HCT116 (cell line): Measurements from ENCODE around the gene ICE1. TPM values are rescaled to one million over a fixed set of nuclear protein-coding genes. Genes with fewer than 3 reads are reported as not detected.
"Not testable (repeated sequence)": the region's sequence is repeated elsewhere in the genome, so short reads cannot be mapped to it uniquely, and the experiment has no call there.

Experiments
- ATAC-seq: fragments of 200-7000 bp; cut with Tn5 transposase; 2 replicates; pipeline ENCODE4 v1.9.1; 2020; ENCODE audit warnings: mild to moderate bottlenecking, moderate library complexity
- BruUV-seq: library from RNA; stranded (reverse); fragments of 400-500 nt; replicated peaks from 2 replicates; lab custom pipeline; 2021; lab: Mats Ljungman, UMichigan
- CTCF ChIA-PET: fragments of 300-600 bp; sonication (Branson Sonifier 250); formaldehyde crosslinking; loops from one replicate; lab custom pipeline; 2021; ENCODE audit warnings: antibody characterized with exemption; lab: Charles Lee
- POLR2A ChIA-PET: fragments of 300-600, 350-600 bp; sonication (Branson Sonifier 250); formaldehyde crosslinking; loops from one replicate; lab custom pipeline; 2021; ENCODE audit warnings: antibody characterized with exemption; lab: Charles Lee
- RAD21 ChIA-PET, 2 experiments: fragments of 300-600 bp; sonication (Branson Sonifier 250); formaldehyde crosslinking; loops; one replicate each; lab custom pipeline; 2023; ENCODE audit warnings: low total read pairs in 2 of 2; ENCODE audit not compliant: uncharacterized antibody in 2 of 2, unreplicated experiment in 2 of 2, low non-redundant PET in 1 of 2; lab: Charles Lee
- DNase-seq: peaks from one replicate; pipeline ENCODE4 v3.0.0-alpha.2; 2010; ENCODE audit warnings: low read depth, low spot score
- H2AFZ ChIP-seq: fragments of 200-600 bp; shearing (Covaris generic), sonication (generic); 2 replicates; pipeline ENCODE4 v1.6.1; 2017; ENCODE audit warnings: low read depth, mixed run types, mixed read lengths, antibody characterized with exemption, low read length; ENCODE audit not compliant: poor library complexity, severe bottlenecking
- H3K27ac ChIP-seq: 2 replicates; pipeline ENCODE4 v1.5.1; 2012; ENCODE audit warnings: low read depth, low read length
- H3K27me3 ChIP-seq: fragments of 200-600 bp; sonication (generic); 2 replicates; pipeline ENCODE4 v1.6.1; 2016; ENCODE audit warnings: mixed run types, low read length, mixed read lengths; ENCODE audit not compliant: insufficient read depth
- H3K36me3 ChIP-seq, 2 experiments: fragments of 200-500 bp in 1 of 2; fragments of 200-600 bp in 1 of 2; sonication (Bioruptor generic) in 1 of 2; sonication (generic) in 1 of 2; 2 replicates each; pipeline versions ENCODE4 v1.5.1 to v1.6.1; 2014 to 2016; ENCODE audit warnings: low read length in 2 of 2, inconsistent platforms in 1 of 2, mixed read lengths in 1 of 2, mixed run types in 1 of 2; ENCODE audit not compliant: insufficient read depth in 2 of 2, control insufficient read depth in 1 of 2
- H3K4me1 ChIP-seq, 2 experiments: fragments of 200-600 bp in 1 of 2; sonication (generic) in 1 of 2; 2 replicates each; pipeline versions ENCODE4 v1.5.1 to v1.6.1; 2012 to 2017; ENCODE audit warnings: low read length in 2 of 2, inconsistent platforms in 1 of 2, mild to moderate bottlenecking in 1 of 2, mixed read lengths in 1 of 2, mixed run types in 1 of 2, moderate library complexity in 1 of 2; ENCODE audit not compliant: insufficient read depth in 2 of 2, control insufficient read depth in 1 of 2
- H3K4me2 ChIP-seq: fragments of 200-600 bp; sonication (generic); 2 replicates; pipeline ENCODE4 v1.6.1; 2017; ENCODE audit warnings: mixed run types, low read length, mixed read lengths
- H3K4me3 ChIP-seq, 2 experiments: fragments of 200-600 bp in 1 of 2; sonication (generic) in 1 of 2; replicated peaks in 1 of 2; 2 replicates each; pipeline ENCODE4 v1.5.1; 2011 to 2016; ENCODE audit warnings: low read length in 2 of 2, control low read depth in 1 of 2, low read depth in 1 of 2, mild to moderate bottlenecking in 1 of 2, mixed read lengths in 1 of 2, mixed run types in 1 of 2
- H3K79me2 ChIP-seq: fragments of 200-600 bp; sonication (generic); 2 replicates; pipeline ENCODE4 v1.6.1; 2017; ENCODE audit warnings: mild to moderate bottlenecking, mixed run types, low read length, moderate library complexity, mixed read lengths; ENCODE audit not compliant: insufficient read depth
- H3K9ac ChIP-seq: fragments of 200-600 bp; sonication (generic); 2 replicates; pipeline ENCODE4 v1.6.1; 2016; ENCODE audit warnings: low read length, mixed read lengths
- H3K9me2 ChIP-seq: fragments of 200-600 bp; sonication (generic), shearing (Covaris generic); 2 replicates; pipeline ENCODE4 v1.6.1; 2017; ENCODE audit warnings: mixed run types, mild to moderate bottlenecking, moderate library complexity; ENCODE audit not compliant: insufficient read depth
- H3K9me3 ChIP-seq, 2 experiments: fragments of 200-500 bp in 1 of 2; fragments of 200-600 bp in 1 of 2; sonication (Bioruptor generic) in 1 of 2; sonication (generic) in 1 of 2; 2 replicates each; pipeline ENCODE4 v1.6.1; 2014 to 2017; ENCODE audit warnings: low read length in 2 of 2, mixed read lengths in 2 of 2, inconsistent platforms in 1 of 2, low read depth in 1 of 2, mild to moderate bottlenecking in 1 of 2, mixed run types in 1 of 2, moderate library complexity in 1 of 2; ENCODE audit not compliant: control insufficient read depth in 1 of 2, insufficient read depth in 1 of 2
- H4K20me1 ChIP-seq: fragments of 200-600 bp; sonication (generic), shearing (Covaris generic); 2 replicates; pipeline ENCODE4 v1.6.1; 2017; ENCODE audit warnings: mixed run types, mild to moderate bottlenecking, moderate library complexity; ENCODE audit not compliant: insufficient read depth
- CTCF ChIP-seq, 3 experiments: fragments of 200-600 bp in 1 of 3; sonication (generic) in 1 of 3; IDR thresholded peaks in 2 of 3; conservative IDR thresholded peaks in 1 of 3; 2 replicates each; pipeline ENCODE4 v1.5.1; 2012 to 2017; ENCODE audit warnings: low read depth in 2 of 3, low read length in 2 of 3, antibody characterized with exemption in 1 of 3, borderline replicate concordance in 1 of 3, control low read depth in 1 of 3, mild to moderate bottlenecking in 1 of 3, mixed read lengths in 1 of 3, mixed run types in 1 of 3, moderate library complexity in 1 of 3; ENCODE audit not compliant: insufficient read depth in 1 of 3
- RAD21 ChIP-seq: IDR thresholded peaks from 2 replicates; pipeline ENCODE4 v1.6.1; 2012; ENCODE audit warnings: low read depth, mild to moderate bottlenecking
- intact Hi-C: fragments of 100-400 bp; cut with micrococcal nuclease; formaldehyde crosslinking; loops from 2 replicates; pipeline ENCODE4 v1.10.0; 2022
- total RNA-seq: library from RNA; stranded (reverse); gene quantifications from one replicate; pipeline ENCODE4 v1.2.1, GENCODE V29; 2021; ENCODE audit not compliant: unreplicated experiment

Gene ICE1
- total RNA-seq, 1 experiment from 2014 or later, result 30.0 TPM

- H3K9me3 ChIP-seq, H3K4me2 ChIP-seq, H3K36me3 ChIP-seq: not testable (repeated sequence)
- peak; percentile 40 for DNase-seq
- RAD21 ChIA-PET, result interaction anchor here (0.6 to 1.2 kb wide), 3 partner anchors 256 to 515 kb away, joined by 3 read pairs; no protein-coding TSS in a partner anchor
- ATAC-seq, result peak; percentile 91
- TF ChIP-seq CTCF (IDR thresholded peaks at IDR 0.05 in 2 of 3, conservative IDR thresholded peaks at IDR 0.05 in 1 of 3; ENCODE audit: borderline replicate concordance in 1 of 3, insufficient read depth in 1 of 3, low read depth in 2 of 3, low read length in 2 of 3) (peak; percentile 53 to 64 (median 55); a peak in 5 of 6 replicates), RAD21 (peak; percentile 74)
- TF ChIP-seq, all 23 proteins: peak for 2; not testable (repeated sequence) for 21
- BruUV-seq, H2AFZ ChIP-seq, POLR2A ChIA-PET, H3K4me3 ChIP-seq, H3K79me2 ChIP-seq, H3K9ac ChIP-seq, H3K4me1 ChIP-seq, H4K20me1 ChIP-seq, H3K9me2 ChIP-seq, H3K27ac ChIP-seq, H3K27me3 ChIP-seq: not testable (repeated sequence)
- intact Hi-C loops, result loop anchor here (1.0 kb wide), 1 partner anchor 253 kb away; no protein-coding TSS in a partner anchor
- CTCF ChIA-PET, result interaction anchor here (0.8 to 1.8 kb wide), 3 partner anchors 9 to 252 kb away, joined by 3 read pairs; no protein-coding TSS in a partner anchor
Measured at GRCh38 chr5:5394384-5394986, 28.0 kb upstream of the ICE1 start.

GRCh38 chr5:5395093-5395492 lies 27.4 kb upstream of the ICE1 start:
- intact Hi-C loops, POLR2A ChIA-PET, H3K9me3 ChIP-seq, H3K27me3 ChIP-seq, H3K79me2 ChIP-seq, H3K4me1 ChIP-seq, H3K9ac ChIP-seq, ATAC-seq, H3K36me3 ChIP-seq, BruUV-seq, H3K27ac ChIP-seq, H3K9me2 ChIP-seq, H3K4me3 ChIP-seq, H4K20me1 ChIP-seq, DNase-seq, H2AFZ ChIP-seq, H3K4me2 ChIP-seq: not testable (repeated sequence)
- ChIA-PET RAD21 (interaction anchor here in 1 of 2 experiments (1.2 kb wide), 1 partner anchor 516 kb away, joined by 3 read pairs; no protein-coding TSS in a partner anchor), CTCF (interaction anchor here (0.8 to 2.0 kb wide), 7 partner anchors 8 to 516 kb away, joined by 3 to 10 read pairs (median 3); no protein-coding TSS in a partner anchor)
